Measurements from ENCODE around the gene THAP10. TPM values are rescaled to one million over a fixed set of nuclear protein-coding genes. Genes with fewer than 3 reads are reported as not detected.
"Not testable (repeated sequence)": the region's sequence is repeated elsewhere in the genome, so short reads cannot be mapped to it uniquely, and the experiment has no call there.

Gene THAP10
- polyA plus RNA-seq, 4 donors: 7.0 to 11.1 (median 8.9) TPM

- no peak for DNase-seq (ENCODE audit: low read depth in 4 of 4, low spot score in 2 of 4)
These were observed 12.8 kb downstream of the THAP10 start for GRCh38 chr15:70879401-70879800.

GRCh38 chr15:70876683-70877082 is 15.6 kb downstream of the THAP10 start:
- DNase-seq (ENCODE audit: low read depth in 4 of 4, low spot score in 2 of 4): no peak

GRCh38 chr15:70876011-70876410 is 16.2 kb downstream of the THAP10 start:
- DNase-seq (ENCODE audit: low read depth in 4 of 4, low spot score in 2 of 4): no peak

GRCh38 chr15:70875001-70875782 is 17.0 kb downstream of the THAP10 start:
- DNase-seq (ENCODE audit: low read depth in 4 of 4, low spot score in 2 of 4): no peak

- DNase-seq (ENCODE audit: low read depth in 4 of 4, low spot score in 2 of 4): no peak
These were observed 18.8 kb downstream of the THAP10 start for GRCh38 chr15:70873232-70874054.

- not testable (repeated sequence) for DNase-seq (ENCODE audit: low read depth in 4 of 4, low spot score in 2 of 4)
These were observed 20.7 kb downstream of the THAP10 start for GRCh38 chr15:70871490-70871889.

- DNase-seq (ENCODE audit: low read depth in 4 of 4, low spot score in 2 of 4): no peak
These were observed 22.2 kb downstream of the THAP10 start for GRCh38 chr15:70870051-70870450.

GRCh38 chr15:70869346-70869745 is 22.9 kb downstream of the THAP10 start:
- DNase-seq (ENCODE audit: low read depth in 4 of 4, low spot score in 2 of 4): no peak

- no peak for DNase-seq (ENCODE audit: low read depth in 4 of 4, low spot score in 2 of 4)
These were observed 24.2 kb downstream of the THAP10 start for GRCh38 chr15:70867911-70868467.

- no peak for DNase-seq (ENCODE audit: low read depth in 4 of 4, low spot score in 2 of 4)
These were observed 25.1 kb downstream of the THAP10 start for GRCh38 chr15:70866982-70867641.

GRCh38 chr15:70863450-70864218 is 28.6 kb downstream of the THAP10 start:
- no peak for DNase-seq (ENCODE audit: low read depth in 4 of 4, low spot score in 2 of 4)

GRCh38 chr15:70859998-70860397 is 32.2 kb downstream of the THAP10 start:
- DNase-seq (ENCODE audit: low read depth in 4 of 4, low spot score in 2 of 4): no peak

GRCh38 chr15:70859322-70859908 is 32.8 kb downstream of the THAP10 start:
- no peak for DNase-seq (ENCODE audit: low read depth in 4 of 4, low spot score in 2 of 4)

- DNase-seq (ENCODE audit: low read depth in 4 of 4, low spot score in 2 of 4): not testable (repeated sequence)
These were observed 33.5 kb downstream of the THAP10 start for GRCh38 chr15:70858614-70859321.

GRCh38 chr15:70857562-70858285 is 34.5 kb downstream of the THAP10 start:
- no peak for DNase-seq (ENCODE audit: low read depth in 4 of 4, low spot score in 2 of 4)

GRCh38 chr15:70856884-70857561 is 35.2 kb downstream of the THAP10 start:
- DNase-seq (ENCODE audit: low read depth in 4 of 4, low spot score in 2 of 4): no peak

GRCh38 chr15:70856177-70856883 is 35.9 kb downstream of the THAP10 start:
- no peak for DNase-seq (ENCODE audit: low read depth in 4 of 4, low spot score in 2 of 4)

Measured in left renal cortex interstitium (tissue), 4 donors.